CD4-positive, CD25-positive, alpha-beta regulatory T cell (primary cell): ENCODE results near the gene CARHSP1. TPM values are rescaled to one million over a fixed set of nuclear protein-coding genes. Genes with fewer than 3 reads are reported as not detected.
"Not testable (repeated sequence)": the region's sequence is repeated elsewhere in the genome, so short reads cannot be mapped to it uniquely, and the experiment has no call there.

ENCODE experiments used
- ATAC-seq, 2 donors: fragments of 150-1000 bp; cut with Tn5 transposase; one replicate each; pipeline ENCODE4 v1.10.0; 2021; ENCODE audit warnings: low read depth in 2 of 2, moderate number of reproducible peaks in 2 of 2, moderate library complexity in 1 of 2
- DNase-seq, 3 donors: peaks; one replicate each; pipeline versions ENCODE4 v3.0.0 to v3.0.0-alpha.2; 2012 to 2022; ENCODE audit warnings: mixed read lengths in 1 of 3
- H3K27ac ChIP-seq: one replicate; pipeline ENCODE4 v1.7.0; 2013; ENCODE audit warnings: mild to moderate bottlenecking, low read length; ENCODE audit not compliant: insufficient read depth, poor library complexity, severe bottlenecking
- H3K27me3 ChIP-seq: one replicate; pipeline ENCODE4 v1.7.0; 2013; ENCODE audit warnings: low read length; ENCODE audit not compliant: control insufficient read depth, insufficient read depth
- H3K36me3 ChIP-seq: one replicate; pipeline ENCODE4 v1.7.0; 2013; ENCODE audit warnings: mild to moderate bottlenecking, low read length, moderate library complexity; ENCODE audit not compliant: control insufficient read depth, insufficient read depth
- H3K4me1 ChIP-seq: 2 replicates; pipeline ENCODE4 v1.7.0; 2013; ENCODE audit warnings: mild to moderate bottlenecking, low read length; ENCODE audit not compliant: insufficient read depth, control insufficient read depth, poor library complexity, severe bottlenecking
- H3K4me3 ChIP-seq: one replicate; pipeline ENCODE4 v1.7.0; 2013; ENCODE audit warnings: low read depth, mild to moderate bottlenecking, low read length, moderate library complexity
- H3K9me3 ChIP-seq, 2 experiments: 1 replicate in 1 of 2; 2 replicates in 1 of 2; pipeline ENCODE4 v1.7.0; 2013; ENCODE audit warnings: low read length in 2 of 2, mild to moderate bottlenecking in 1 of 2, moderate library complexity in 1 of 2; ENCODE audit not compliant: control insufficient read depth in 2 of 2
- H3K27ac Mint-ChIP-seq, 3 donors: one replicate each; pipeline ENCODE4 v1.8.0; 2020 to 2022; ENCODE audit warnings: mild to moderate bottlenecking in 3 of 3, mixed read lengths in 3 of 3, moderate library complexity in 2 of 3
- H3K27me3 Mint-ChIP-seq: one replicate; pipeline ENCODE4 v1.8.0; 2022; ENCODE audit warnings: mild to moderate bottlenecking, mixed read lengths
- H3K36me3 Mint-ChIP-seq: one replicate; pipeline ENCODE4 v1.8.0; 2020; ENCODE audit warnings: mixed read lengths
- H3K4me1 Mint-ChIP-seq, 4 donors: one replicate each; pipeline ENCODE4 v1.8.0; 2020 to 2022; ENCODE audit warnings: mixed read lengths in 4 of 4, mild to moderate bottlenecking in 1 of 4
- H3K4me3 Mint-ChIP-seq, 4 donors: one replicate each; pipeline ENCODE4 v1.8.0; 2020 to 2022; ENCODE audit warnings: mild to moderate bottlenecking in 4 of 4, mixed read lengths in 4 of 4, moderate library complexity in 3 of 4
- H3K9me3 Mint-ChIP-seq, 7 donors: one replicate each; pipeline ENCODE4 v1.8.0; 2020 to 2022; ENCODE audit warnings: mixed read lengths in 7 of 7, mild to moderate bottlenecking in 3 of 7, moderate library complexity in 2 of 7
- polyA plus RNA-seq, 4 donors: library from polyadenylated mRNA; unstranded; fragments of 300-500 nt; fragmentation: Illumina TruSeq; gene quantifications; one replicate each; pipeline ENCODE4 v1.2.3, GENCODE V29; 2021
- total RNA-seq: library from RNA; stranded (reverse); gene quantifications from one replicate; pipeline ENCODE4 v1.2.3, GENCODE V29; 2022

Gene CARHSP1
- total and polyA plus RNA-seq, 5 donors from 2014 or later: 55.3 to 94.8 (median 74.8) TPM

DNA sequence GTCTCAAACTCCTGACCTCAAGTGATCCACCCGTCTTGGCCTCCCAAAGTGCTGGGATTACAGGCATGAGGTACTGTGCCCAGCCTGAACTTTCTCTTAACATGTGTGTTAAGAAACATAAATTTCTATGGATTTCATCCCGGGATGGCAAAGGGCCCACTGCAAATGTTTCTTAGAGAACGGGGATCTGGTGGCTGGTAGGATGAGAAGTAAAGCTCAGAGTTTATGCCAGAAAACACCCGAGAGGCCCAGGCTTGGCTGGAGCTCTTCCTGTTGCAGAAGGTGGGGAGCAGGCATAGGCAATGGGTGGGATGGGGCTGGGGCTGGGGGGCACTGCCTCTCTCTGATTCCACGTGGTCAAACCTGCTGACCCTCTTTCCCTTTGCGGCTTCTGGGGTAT is 5.6 kb upstream of the CARHSP1 start:
- H3K9me3 ChIP-seq: no peaks in the 10 kb centered on the region
- Mint-ChIP-seq H3K27me3 (peaks cover 5% of the 10 kb centered on the region), H3K36me3 (no peaks in the 10 kb centered on the region), H3K4me1 (peaks cover 0 to 36% (median 13%) of the 10 kb centered on the region in 4 donors), H3K4me3 (peak overlapping the region in 1 of 4 donors; percentile 15), H3K9me3 (no peaks in the 10 kb centered on the region), H3K27ac (peak overlapping the region in 2 of 3 donors; percentile 54 to 82)
- no peak overlapping the region for H3K27ac ChIP-seq
- H3K4me3 ChIP-seq: no peak overlapping the region
- no peaks in the 10 kb centered on the region for H3K36me3 ChIP-seq
- no peak for DNase-seq
- no peaks in the 10 kb centered on the region for H3K27me3 ChIP-seq
- ATAC-seq: peak in 1 of 2 donors; percentile 3
- peaks cover 11% of the 10 kb centered on the region for H3K4me1 ChIP-seq

DNA sequence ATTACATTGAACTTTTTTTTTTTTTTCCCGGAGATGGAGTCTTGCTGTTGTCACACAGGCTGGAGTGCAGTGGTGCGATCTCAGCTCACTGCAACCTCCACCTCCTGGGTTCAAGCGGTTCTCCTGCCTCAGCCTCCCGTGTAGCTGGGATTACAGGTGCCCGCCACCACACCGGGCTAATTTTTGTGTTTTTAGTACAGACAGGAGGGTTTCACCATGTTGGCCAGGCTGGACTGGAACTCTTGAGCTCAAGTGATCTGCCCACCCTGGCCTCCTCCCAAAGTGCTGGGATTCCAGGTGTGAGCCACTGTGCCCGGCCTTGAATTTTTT is 5.0 kb upstream of the CARHSP1 start:
- peaks cover 0 to 39% (median 16%) of the 10 kb centered on the region in 4 donors for H3K4me1 Mint-ChIP-seq

DNA sequence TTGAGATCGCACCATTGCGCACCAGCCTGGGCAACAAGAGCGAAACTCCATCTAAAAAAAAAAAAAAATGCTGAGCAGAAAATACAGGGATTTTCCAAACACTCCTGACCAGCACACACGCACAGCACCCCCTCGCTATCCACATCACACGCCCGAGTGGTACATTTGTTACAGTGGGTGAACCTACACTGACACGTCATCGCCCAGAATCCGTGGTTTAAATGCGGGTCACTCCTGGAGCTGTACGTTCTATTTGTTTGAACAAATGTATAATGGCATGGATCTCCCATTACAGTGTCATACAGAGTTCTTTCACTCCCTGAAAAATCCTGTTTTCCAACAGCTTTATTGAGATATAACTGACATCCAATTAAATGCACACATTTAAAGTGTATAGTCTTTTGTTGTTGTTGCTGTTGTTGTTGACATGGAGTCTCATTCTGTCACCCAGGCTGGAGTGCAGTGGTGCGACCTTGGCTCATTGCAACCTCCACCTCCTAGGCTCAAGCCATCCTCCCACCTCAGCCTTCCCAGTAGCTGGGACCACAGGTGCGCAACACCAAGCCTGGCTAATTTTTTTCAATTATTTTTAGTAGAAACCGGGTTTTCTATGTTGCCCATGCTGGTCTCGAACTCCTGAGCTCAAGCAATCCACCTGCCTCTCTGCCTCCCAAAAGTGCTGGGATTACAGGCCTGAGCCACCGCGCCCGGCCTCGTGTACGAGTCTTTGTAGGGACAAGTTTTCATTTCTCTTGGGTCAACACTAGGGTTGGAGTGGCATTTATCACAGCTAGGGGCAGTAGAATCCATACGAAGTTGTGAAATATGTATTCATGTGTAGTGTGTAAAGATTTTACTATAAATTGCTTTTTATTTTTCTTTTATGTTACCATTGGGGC is 4.4 kb upstream of the CARHSP1 start:
- DNase-seq (no peak), ATAC-seq (no peak)
- H3K4me3 Mint-ChIP-seq: peak overlapping the region in 1 of 4 donors; percentile 67
- H3K36me3 ChIP-seq: no peaks in the 10 kb centered on the region
- no peaks in the 10 kb centered on the region for H3K36me3 Mint-ChIP-seq
- peaks cover 0 to 36% (median 13%) of the 10 kb centered on the region in 4 donors for H3K4me1 Mint-ChIP-seq
- H3K4me3 ChIP-seq: no peak overlapping the region
- peaks cover 14% of the 10 kb centered on the region for H3K4me1 ChIP-seq
- peak overlapping the region in 1 of 3 donors; percentile 32 for H3K27ac Mint-ChIP-seq
- H3K27me3 Mint-ChIP-seq: no peaks in the 10 kb centered on the region
- no peak overlapping the region for H3K27ac ChIP-seq
- no peaks in the 10 kb centered on the region for H3K9me3 Mint-ChIP-seq
- H3K9me3 ChIP-seq: no peaks in the 10 kb centered on the region
- H3K27me3 ChIP-seq: no peaks in the 10 kb centered on the region

More for the DNA sequence above, 5.0 kb upstream of the CARHSP1 start:
- H3K36me3 ChIP-seq, H3K27ac Mint-ChIP-seq, ATAC-seq, H3K9me3 ChIP-seq, H3K36me3 Mint-ChIP-seq, DNase-seq, H3K4me3 ChIP-seq, H3K27me3 ChIP-seq, H3K27ac ChIP-seq, H3K9me3 Mint-ChIP-seq, H3K27me3 Mint-ChIP-seq: not testable (repeated sequence)
- H3K4me1 ChIP-seq: peaks cover 14% of the 10 kb centered on the region
- peak overlapping the region in 1 of 4 donors; percentile 67 for H3K4me3 Mint-ChIP-seq

DNA sequence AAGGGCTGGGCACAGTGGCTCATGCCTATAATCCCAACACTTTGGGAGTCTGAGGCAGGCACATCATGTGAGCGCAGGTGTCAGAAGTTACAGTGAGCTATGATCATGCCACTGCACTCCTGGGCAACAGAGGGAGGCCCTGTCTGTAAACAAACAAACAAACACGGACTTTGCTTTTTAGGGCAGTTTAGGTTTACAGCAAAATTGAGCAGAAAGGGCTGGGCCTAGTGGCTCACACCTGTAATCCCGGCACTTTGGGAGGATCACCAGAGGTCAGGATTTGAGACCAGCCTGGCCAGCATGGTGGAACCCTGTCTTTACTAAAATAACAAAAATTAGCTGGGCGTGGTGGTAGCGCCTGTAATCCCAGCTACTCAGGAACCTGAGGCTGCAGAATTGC is 3.3 kb upstream of the CARHSP1 start:
- Mint-ChIP-seq H3K27ac (no peak overlapping the region), H3K4me3 (no peak overlapping the region), H3K36me3 (no peaks in the 10 kb centered on the region), H3K4me1 (peaks cover 0 to 42% (median 23%) of the 10 kb centered on the region in 4 donors), H3K27me3 (no peaks in the 10 kb centered on the region), H3K9me3 (no peaks in the 10 kb centered on the region)
- H3K9me3 ChIP-seq: no peaks in the 10 kb centered on the region
- no peak overlapping the region for H3K4me3 ChIP-seq
- H3K27ac ChIP-seq: no peak overlapping the region
- no peaks in the 10 kb centered on the region for H3K36me3 ChIP-seq
- H3K27me3 ChIP-seq: no peaks in the 10 kb centered on the region
- ATAC-seq: no peak
- no peak for DNase-seq
- peaks cover 24% of the 10 kb centered on the region for H3K4me1 ChIP-seq

DNA sequence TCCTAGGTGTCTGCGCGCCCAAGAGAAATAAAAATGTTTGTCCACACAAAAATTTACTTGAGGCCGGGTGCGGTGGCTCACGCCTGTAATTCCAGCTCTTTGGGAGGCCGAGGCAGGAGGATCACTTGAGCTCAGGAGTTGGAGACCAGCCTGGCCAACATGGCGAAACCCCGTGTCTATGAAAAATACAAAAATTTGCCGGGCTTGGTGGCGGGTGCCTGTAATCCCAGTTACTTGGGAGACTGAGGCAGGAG is 1.1 kb upstream of the CARHSP1 start:
- H3K4me3 ChIP-seq, ATAC-seq, DNase-seq, H3K9me3 ChIP-seq, H3K36me3 ChIP-seq, H3K9me3 Mint-ChIP-seq, H3K27me3 ChIP-seq, H3K27ac ChIP-seq, H3K27me3 Mint-ChIP-seq, H3K36me3 Mint-ChIP-seq: not testable (repeated sequence)
- Mint-ChIP-seq H3K27ac (peak overlapping the region; percentile 11 to 88 (median 20)), H3K4me1 (peaks cover 0 to 59% (median 34%) of the 10 kb centered on the region in 4 donors), H3K4me3 (peak overlapping the region; percentile 35 to 97 (median 74))
- H3K4me1 ChIP-seq: peaks cover 43% of the 10 kb centered on the region

DNA sequence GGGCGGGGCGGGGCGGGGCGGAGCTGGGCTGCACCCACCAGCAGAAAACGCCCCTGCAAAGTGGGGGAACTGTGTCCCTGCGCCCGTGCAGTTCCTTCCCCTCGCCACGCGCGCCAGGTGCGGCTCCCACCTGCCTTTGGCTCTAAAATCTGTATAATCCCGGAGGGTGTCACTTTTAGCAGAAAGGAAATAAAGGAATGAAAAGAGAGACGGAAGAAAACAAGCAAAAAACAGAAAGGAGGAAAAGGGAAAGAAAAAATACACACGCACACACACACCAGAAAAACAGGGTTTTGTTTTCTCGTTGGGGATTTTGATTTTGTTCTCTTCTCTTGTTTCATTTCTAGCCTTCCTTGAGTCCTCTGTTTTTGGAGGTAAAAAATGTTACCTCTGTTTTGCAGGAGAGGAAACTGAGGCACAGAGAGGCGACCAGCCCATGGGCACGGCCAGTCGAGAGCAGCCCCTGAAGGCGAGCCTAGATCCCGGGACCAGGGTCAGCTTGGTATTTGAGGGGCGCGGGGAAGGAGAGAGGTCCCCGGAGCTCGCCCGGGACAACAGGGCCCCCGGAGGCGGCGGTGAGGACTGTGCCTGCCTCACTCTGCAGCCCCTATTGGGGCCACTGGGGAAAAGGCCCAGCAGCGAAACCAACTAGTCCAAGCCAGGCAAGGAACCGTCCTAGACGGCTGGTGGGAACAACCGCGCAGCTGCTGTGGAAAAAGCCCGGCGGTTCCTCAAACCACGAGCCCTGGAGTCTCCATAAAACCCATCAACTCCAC is 594 bp upstream of the CARHSP1 start:
- no peaks in the 10 kb centered on the region for H3K27me3 ChIP-seq
- no peaks in the 10 kb centered on the region for H3K36me3 Mint-ChIP-seq
- no peaks in the 10 kb centered on the region for H3K9me3 Mint-ChIP-seq
- no peak for DNase-seq
- H3K4me3 Mint-ChIP-seq: peak overlapping the region; percentile 86 to 97 (median 94)
- no peaks in the 10 kb centered on the region for H3K9me3 ChIP-seq
- peak overlapping the region; percentile 78 to 94 (median 88) for H3K27ac Mint-ChIP-seq
- H3K4me1 Mint-ChIP-seq: peaks cover 0 to 58% (median 34%) of the 10 kb centered on the region in 4 donors
- H3K4me3 ChIP-seq: peak overlapping the region; percentile 64
- no peaks in the 10 kb centered on the region for H3K27me3 Mint-ChIP-seq
- H3K27ac ChIP-seq: peak overlapping the region; percentile 47
- H3K4me1 ChIP-seq: peaks cover 43% of the 10 kb centered on the region
- no peaks in the 10 kb centered on the region for H3K36me3 ChIP-seq
- no peak for ATAC-seq

DNA sequence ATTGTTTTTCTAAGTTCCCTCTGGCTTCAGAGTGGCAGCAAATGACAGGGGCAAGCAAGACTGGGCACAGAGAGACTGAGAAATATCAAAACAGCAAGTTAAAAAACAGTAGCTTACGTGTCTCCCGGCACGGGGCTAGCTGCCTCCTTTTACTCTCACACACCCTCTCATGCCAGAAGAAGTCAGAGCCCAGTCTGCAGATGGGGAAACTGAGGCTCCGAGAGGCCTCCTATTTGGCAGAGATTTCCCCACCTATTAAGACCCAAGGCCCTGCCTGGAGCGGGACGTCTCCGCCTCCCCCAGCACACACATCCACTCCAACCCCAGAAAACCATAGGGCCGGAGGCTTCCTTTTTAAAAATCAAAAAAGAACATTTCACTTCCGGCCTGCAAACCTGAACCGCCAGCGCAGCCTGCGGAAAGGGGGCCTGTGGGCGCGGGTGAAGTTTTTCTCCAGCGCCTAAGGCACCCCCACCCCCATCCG is 832 bp downstream of the CARHSP1 start:
- peaks cover 3% of the 10 kb centered on the region for H3K36me3 Mint-ChIP-seq
- no peaks in the 10 kb centered on the region for H3K9me3 Mint-ChIP-seq
- Histone ChIP-seq H3K36me3 (no peaks in the 10 kb centered on the region), H3K9me3 (no peaks in the 10 kb centered on the region), H3K27me3 (no peaks in the 10 kb centered on the region), H3K27ac (peak overlapping the region; percentile 72), H3K4me3 (peak overlapping the region; percentile 86), H3K4me1 (peaks cover 43% of the 10 kb centered on the region)
- H3K27me3 Mint-ChIP-seq: no peaks in the 10 kb centered on the region
- peak; percentile 44 to 52 for ATAC-seq
- H3K4me3 Mint-ChIP-seq: peak overlapping the region; percentile 95 to 97 (median 96)
- H3K27ac Mint-ChIP-seq: peak overlapping the region; percentile 87 to 98 (median 91)
- DNase-seq: peak in 2 of 3 donors; percentile 74 to 90
- peaks cover 0 to 57% (median 39%) of the 10 kb centered on the region in 4 donors for H3K4me1 Mint-ChIP-seq
